ENCODE data around the gene TIMM44.

GRCh38 chr19:7899751-7900378, 43.6 kb downstream of the TIMM44 start:
- TF ChIP-seq EP300 (IDR thresholded peaks at IDR 0.05), result no peak
- TF ChIP-seq, protein P1, sequence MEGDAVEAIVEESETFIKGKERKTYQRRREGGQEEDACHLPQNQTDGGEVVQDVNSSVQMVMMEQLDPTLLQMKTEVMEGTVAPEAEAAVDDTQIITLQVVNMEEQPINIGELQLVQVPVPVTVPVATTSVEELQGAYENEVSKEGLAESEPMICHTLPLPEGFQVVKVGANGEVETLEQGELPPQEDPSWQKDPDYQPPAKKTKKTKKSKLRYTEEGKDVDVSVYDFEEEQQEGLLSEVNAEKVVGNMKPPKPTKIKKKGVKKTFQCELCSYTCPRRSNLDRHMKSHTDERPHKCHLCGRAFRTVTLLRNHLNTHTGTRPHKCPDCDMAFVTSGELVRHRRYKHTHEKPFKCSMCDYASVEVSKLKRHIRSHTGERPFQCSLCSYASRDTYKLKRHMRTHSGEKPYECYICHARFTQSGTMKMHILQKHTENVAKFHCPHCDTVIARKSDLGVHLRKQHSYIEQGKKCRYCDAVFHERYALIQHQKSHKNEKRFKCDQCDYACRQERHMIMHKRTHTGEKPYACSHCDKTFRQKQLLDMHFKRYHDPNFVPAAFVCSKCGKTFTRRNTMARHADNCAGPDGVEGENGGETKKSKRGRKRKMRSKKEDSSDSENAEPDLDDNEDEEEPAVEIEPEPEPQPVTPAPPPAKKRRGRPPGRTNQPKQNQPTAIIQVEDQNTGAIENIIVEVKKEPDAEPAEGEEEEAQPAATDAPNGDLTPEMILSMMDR (IDR thresholded peaks at IDR 0.05), result no peak

All from ovary (tissue), 3 donors.